Stimulated activated CD4-positive, alpha-beta T cell treated with anti-CD3 and anti-CD28 coated beads, Interleukin-1b, Interleukin-23, amount 100 ng/mL, for 24 hours (primary cell): ENCODE results near the gene TOM1L2.

Experiments
- DNase-seq, 4 experiments: peaks; one replicate each; pipeline ENCODE4 v3.0.0-alpha.2; 2020; ENCODE audit warnings: low read depth in 4 of 4, low spot score in 1 of 4

The TOM1L2 gene

GRCh38 chr17:17851103-17852002 is 120.8 kb downstream of the TOM1L2 start:
- no peak for DNase-seq

GRCh38 chr17:17849845-17850373 is 122.3 kb downstream of the TOM1L2 start:
- DNase-seq = peak in 2 of 4 experiments; percentile 28 to 42

- DNase-seq = peak; percentile 55 to 84 (median 63)
These were observed 122.9 kb downstream of the TOM1L2 start for GRCh38 chr17:17849147-17849820.

- no peak for DNase-seq
These were observed 123.7 kb downstream of the TOM1L2 start for GRCh38 chr17:17848311-17849082.

GRCh38 chr17:17847726-17848125 is 124.5 kb downstream of the TOM1L2 start:
- DNase-seq = no peak

GRCh38 chr17:17847118-17847689 is 125.0 kb downstream of the TOM1L2 start:
- no peak for DNase-seq

GRCh38 chr17:17846645-17847044 is 125.6 kb downstream of the TOM1L2 start:
- DNase-seq = no peak

GRCh38 chr17:17846003-17846402 is 126.2 kb downstream of the TOM1L2 start:
- no peak for DNase-seq

GRCh38 chr17:17845046-17845775 is 127.0 kb downstream of the TOM1L2 start:
- DNase-seq = no peak

- no peak for DNase-seq
These were observed 127.7 kb downstream of the TOM1L2 start for GRCh38 chr17:17844500-17844899.

GRCh38 chr17:17844079-17844478 is 128.1 kb downstream of the TOM1L2 start:
- no peak for DNase-seq

GRCh38 chr17:17843096-17843495 is 129.1 kb downstream of the TOM1L2 start:
- no peak for DNase-seq

- no peak for DNase-seq
These were observed 129.9 kb downstream of the TOM1L2 start for GRCh38 chr17:17842111-17842876.

GRCh38 chr17:17841601-17842025 is 130.6 kb downstream of the TOM1L2 start:
- DNase-seq = no peak

GRCh38 chr17:17840751-17841591 is 131.2 kb downstream of the TOM1L2 start:
- DNase-seq = no peak

GRCh38 chr17:17839791-17840707 is 132.2 kb downstream of the TOM1L2 start:
- DNase-seq = peak; percentile 47 to 76 (median 60)
